GM19397 (cell line): ENCODE results near the gene TFPI2.

Experiments
- ATAC-seq: cut with Tn5 transposase; IDR thresholded peaks from one replicate; pipeline ENCODE4 v1.9.1; 2021; ENCODE audit warnings: mild to moderate bottlenecking, moderate library complexity; ENCODE audit not compliant: unreplicated experiment

Gene TFPI2

DNA sequence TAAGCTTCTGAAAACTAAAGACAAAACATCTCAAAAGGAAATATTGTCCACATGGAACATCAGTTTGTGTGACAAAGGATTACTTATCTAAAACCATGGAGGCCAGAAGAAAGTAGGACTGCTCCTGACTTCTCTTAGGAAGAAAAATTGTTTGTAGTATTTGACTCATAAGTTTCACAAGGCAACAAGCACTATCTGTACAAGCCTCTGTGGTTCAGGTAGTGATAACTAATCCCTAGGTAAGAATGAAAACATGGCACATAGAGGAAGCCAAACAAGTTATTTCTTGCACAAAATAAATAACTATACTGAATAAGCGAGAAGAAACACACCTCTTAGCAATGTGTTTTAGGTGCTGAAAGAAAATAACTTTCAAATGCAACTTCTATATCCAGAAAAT, 30.3 kb downstream of the TFPI2 start:
- no peak for ATAC-seq

DNA sequence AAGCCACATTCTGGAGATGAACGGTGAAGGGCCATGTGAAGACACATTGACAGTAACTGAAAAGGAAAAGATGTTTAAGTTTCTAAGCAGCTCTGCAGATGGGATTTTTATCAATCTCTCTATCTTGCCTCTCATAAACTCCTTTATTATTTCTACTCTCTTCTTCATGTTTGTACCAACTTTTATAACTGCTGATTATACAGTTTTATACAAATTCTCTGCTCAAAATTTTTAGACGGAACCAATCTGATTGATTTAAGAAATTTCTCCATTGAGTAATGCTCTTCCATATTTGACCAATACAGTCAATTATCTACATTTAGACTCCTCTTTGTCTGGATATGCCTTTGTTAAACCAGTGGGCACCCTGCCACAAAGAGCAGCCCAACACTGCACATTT, 31.7 kb downstream of the TFPI2 start:
- no peak for ATAC-seq

DNA sequence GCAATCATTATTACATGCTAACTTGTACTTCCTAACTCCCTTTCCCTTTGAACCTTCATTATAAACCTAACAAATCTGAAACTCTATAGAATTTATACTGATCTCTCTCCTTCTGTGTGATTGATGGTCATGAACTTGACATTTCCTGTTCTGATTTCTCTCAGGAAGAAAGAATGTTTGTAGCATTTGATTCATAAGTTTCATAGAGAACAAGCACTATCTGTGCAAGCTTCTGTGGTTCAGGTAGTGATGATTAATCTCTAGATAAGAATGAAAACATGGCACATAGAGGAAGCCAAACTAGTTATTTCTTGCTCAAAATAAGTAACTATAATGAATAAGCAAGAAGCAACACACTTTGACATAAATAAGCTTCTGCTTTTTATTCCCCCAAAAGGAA, 34.2 kb downstream of the TFPI2 start:
- no peak for ATAC-seq

DNA sequence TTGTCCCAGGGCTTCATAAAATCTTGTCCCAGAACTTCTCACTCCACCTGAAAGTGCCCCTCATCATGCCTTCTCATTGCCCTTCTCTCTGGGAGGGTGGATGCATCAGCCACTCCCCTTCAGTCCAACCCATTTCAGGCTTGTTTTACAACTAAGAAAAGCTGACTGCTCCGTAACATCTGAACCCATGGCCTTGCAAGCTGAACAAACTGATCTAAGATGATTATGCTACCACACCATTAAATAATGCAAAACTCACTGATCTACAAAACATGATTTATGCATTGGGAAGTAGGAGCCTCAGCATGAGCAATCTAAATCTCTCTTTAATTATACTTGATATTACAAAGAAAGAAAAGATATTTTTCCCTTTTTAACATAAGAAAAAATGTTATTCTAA, 34.8 kb downstream of the TFPI2 start:
- ATAC-seq: no peak

DNA sequence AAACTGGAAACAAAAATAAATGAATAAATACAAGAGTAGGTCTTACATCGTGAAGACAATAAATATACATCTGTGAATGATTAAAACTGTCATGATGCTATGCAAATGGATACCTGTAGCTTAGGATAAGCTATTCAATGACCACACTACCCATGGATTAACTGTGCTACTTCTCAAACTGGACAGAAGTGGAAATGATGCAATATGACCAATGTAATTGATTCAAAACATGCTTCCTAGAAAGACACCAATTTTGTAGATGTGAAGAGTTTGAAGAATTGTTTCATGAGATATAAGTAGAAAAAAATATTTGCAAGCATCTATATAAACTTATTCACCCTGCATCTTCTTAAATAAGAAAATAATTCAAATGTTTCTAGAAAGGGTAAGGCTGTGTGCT, 36.1 kb downstream of the TFPI2 start:
- no peak for ATAC-seq

DNA sequence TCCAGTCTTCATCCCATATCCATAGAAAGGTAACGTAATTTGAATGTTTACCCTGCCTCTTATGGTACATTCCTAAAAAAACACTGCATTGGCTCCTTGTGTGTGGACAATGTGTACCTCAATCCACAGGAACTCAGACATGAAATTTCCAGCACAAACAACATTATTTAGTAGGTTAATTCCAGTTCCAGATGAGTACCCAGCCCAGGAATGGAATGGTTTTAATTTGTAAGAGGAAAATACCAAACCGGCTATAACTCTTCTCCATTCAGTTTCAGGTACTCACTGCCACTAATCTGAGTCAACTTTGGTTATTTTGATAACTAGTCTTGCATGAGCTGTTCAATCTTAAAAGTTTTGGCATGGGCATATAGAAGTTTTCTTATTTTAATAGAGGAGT, 39.0 kb downstream of the TFPI2 start:
- no peak for ATAC-seq

DNA sequence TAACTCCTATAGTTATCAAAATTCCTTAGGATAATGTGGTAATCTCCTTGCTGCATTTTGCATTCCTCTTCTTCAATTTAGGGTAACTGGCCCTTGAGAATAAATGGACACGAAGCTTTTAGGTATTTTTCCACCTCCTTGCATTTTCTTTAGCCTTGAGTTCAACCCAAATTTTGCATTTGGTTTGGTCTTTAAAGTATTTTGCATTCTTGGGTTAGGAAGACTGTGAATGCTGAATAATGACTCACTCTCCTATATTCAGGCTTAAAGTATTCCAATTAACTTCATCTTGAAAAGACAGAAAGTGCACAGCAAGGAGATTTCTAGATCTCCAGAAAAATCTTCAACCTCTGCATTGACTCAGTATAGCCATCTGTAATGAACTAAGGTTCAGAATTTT, 47.3 kb downstream of the TFPI2 start:
- no peak for ATAC-seq

DNA sequence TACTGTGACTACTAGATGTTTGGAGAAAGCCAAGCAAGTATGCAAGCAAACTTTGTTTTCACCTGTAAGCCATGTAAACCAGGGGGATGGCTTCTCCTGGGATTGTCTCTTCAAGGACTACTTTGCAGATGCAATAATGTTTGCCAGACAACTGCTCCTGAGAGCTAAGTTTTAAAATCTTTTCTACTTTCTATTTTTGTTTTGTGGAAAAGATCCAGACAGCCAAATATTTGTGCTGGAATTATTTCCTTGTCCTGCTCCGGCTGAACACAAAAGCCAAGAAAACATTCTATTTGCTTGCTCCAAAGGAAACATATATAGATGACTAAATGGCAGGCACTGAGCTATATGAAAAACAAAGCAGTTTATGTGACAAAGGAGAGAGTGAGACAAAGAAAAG, 51.6 kb downstream of the TFPI2 start:
- ATAC-seq: no peak

DNA sequence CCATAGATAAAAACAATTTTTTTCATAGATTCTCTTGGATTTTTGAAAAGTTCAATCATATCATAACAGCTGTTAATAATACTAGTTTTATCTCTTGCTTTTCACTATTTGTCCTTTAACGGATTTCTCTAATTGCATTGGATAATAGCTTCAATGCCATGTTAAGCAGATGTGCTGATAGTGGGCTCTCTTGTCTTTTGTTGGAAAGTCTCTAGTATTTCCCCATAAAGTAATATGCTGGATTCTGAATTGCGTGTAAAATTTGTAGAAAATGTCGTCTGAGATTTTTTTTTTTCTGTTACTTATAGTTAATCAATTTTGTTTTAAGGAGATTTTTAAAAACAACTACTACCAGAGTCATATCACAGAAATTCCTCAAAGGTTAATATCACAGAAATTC, 53.3 kb downstream of the TFPI2 start:
- no peak for ATAC-seq

DNA sequence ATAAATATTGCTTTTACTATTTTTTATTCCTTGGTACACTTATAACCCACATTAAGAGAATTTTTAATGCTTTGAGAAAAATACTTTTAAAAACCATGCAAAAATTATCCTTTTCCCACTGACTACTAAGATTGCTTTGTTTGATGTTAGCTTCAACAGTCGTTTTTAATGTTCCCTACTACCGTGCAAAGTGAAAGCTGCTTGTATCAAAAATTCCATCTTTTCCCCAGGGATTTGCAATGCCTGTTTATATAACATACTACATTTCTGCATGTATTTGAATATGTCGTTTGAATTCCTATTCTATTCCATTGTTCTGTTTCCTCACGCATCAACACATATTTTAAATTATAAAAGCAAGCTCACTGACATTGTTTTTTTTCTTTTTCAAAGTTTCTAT, 54.4 kb downstream of the TFPI2 start:
- ATAC-seq: no peak

DNA sequence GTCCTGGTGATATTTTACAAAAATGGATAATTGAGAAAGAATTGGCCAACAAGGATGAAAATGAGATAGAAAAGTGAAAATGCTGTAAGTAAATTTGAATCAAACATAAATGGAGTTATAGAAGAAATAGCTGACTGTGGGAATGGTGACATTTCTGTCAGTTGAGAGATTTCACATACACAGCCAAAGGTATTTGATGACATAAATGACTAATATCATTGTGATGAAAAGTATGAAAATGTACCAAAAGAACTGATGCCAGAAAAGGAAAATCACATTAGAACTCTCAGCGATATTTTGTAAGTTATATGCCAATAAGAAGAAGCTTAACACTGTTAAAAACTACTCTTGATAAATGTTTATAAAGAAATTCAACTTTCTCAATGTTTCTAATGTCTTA, 54.9 kb downstream of the TFPI2 start:
- ATAC-seq: no peak
